A549 (cell line): Measurements from ENCODE around the gene ZNF264. TPM values are rescaled to one million over a fixed set of nuclear protein-coding genes. Genes with fewer than 3 reads are reported as not detected.
A peak's percentile ranks its signal among the peaks of the same experiment; 100 is the strongest.

Experiments
- ATAC-seq, 2 experiments: fragments of 200-7000 bp in 1 of 2; fragments of >200 bp in 1 of 2; cut with Nextera tagmentation in 1 of 2; cut with Tn5 transposase in 1 of 2; 3 replicates each; pipeline versions ENCODE4 v1.8.0 to v1.9.1; 2018 to 2020; ENCODE audit warnings: mild to moderate bottlenecking in 1 of 2, moderate library complexity in 1 of 2
- CTCF ChIA-PET: fragments of 300-600 bp; sonication (Branson Sonifier 250); formaldehyde crosslinking; extraction: SDS; loops from one replicate; lab custom pipeline; 2021; ENCODE audit warnings: antibody characterized with exemption, inconsistent platforms; lab: Yijun Ruan, JAX
- POLR2A ChIA-PET: fragments of 350-600 bp; formaldehyde crosslinking; extraction: SDS; loops from one replicate; lab custom pipeline; 2021; ENCODE audit warnings: antibody characterized with exemption, inconsistent platforms; lab: Yijun Ruan, JAX
- DNase-seq, 2 experiments: peaks; one replicate each; pipeline versions ENCODE4 v3.0.0 to v3.0.0-alpha.2; 2011 to 2016; ENCODE audit warnings: low read depth in 1 of 2, low spot score in 1 of 2
- FAIRE-seq: peaks from 2 replicates; lab custom pipeline; 2011; peaks lifted over from hg19 to GRCh38; lab: Jason Lieb, UNC
- H3K27ac ChIP-seq, 2 experiments: fragments of >200 bp; sonication (Bioruptor Twin); formaldehyde crosslinking; 3 replicates each; pipeline ENCODE4 v1.5.1; 2016 to 2017
- H3K4me1 ChIP-seq: fragments of >200 bp; sonication (Bioruptor Twin); formaldehyde crosslinking; 3 replicates; pipeline ENCODE4 v1.6.1; 2016
- H3K4me2 ChIP-seq: fragments of >200 bp; sonication (Bioruptor Twin); formaldehyde crosslinking; 3 replicates; pipeline ENCODE4 v1.6.1; 2016
- H3K4me3 ChIP-seq: fragments of >200 bp; sonication (Bioruptor Twin); formaldehyde crosslinking; 3 replicates; pipeline ENCODE4 v1.5.1; 2016
- H3K9me3 ChIP-seq: fragments of >200 bp; sonication (Bioruptor Twin); formaldehyde crosslinking; 3 replicates; pipeline ENCODE4 v1.6.1; 2016
- BCL3 ChIP-seq: fragments of >200 bp; sonication (Bioruptor Twin); formaldehyde crosslinking; IDR thresholded peaks from 3 replicates; pipeline ENCODE4 v1.6.1; 2016
- CBX8 ChIP-seq: fragments of 200-600 bp; sonication (generic); IDR thresholded peaks from 2 replicates; pipeline ENCODE4 v1.6.1; 2016
- E2F6 ChIP-seq: IDR thresholded peaks from 2 replicates; pipeline ENCODE4 v1.6.1; 2012; ENCODE audit warnings: low read depth, borderline replicate concordance
- EHF ChIP-seq: fragments of 250-450 bp; sonication (Bioruptor Pico); IDR thresholded peaks from 2 replicates; pipeline ENCODE4 v1.5.0; 2020; ENCODE audit warnings: mild to moderate bottlenecking
- GATA3 ChIP-seq: IDR thresholded peaks from 2 replicates; pipeline ENCODE4 v1.6.1; 2012; ENCODE audit warnings: borderline replicate concordance
- HMGXB4 ChIP-seq: fragments of 250-450 bp; sonication (Bioruptor Pico); IDR thresholded peaks from 2 replicates; pipeline ENCODE4 v1.5.0; 2021; ENCODE audit warnings: mild to moderate bottlenecking, moderate library complexity, borderline replicate concordance
- JUN ChIP-seq, 2 experiments: fragments of >200 bp; sonication (Bioruptor Twin); formaldehyde crosslinking; IDR thresholded peaks; 2 replicates in 1 of 2; 3 replicates in 1 of 2; pipeline ENCODE4 v1.6.1; 2016 to 2017
- MAX ChIP-seq: IDR thresholded peaks from 2 replicates; pipeline ENCODE4 v1.6.1; 2012
- REST ChIP-seq: fragments of 200-600 bp; sonication (generic); IDR thresholded peaks from 2 replicates; pipeline ENCODE4 v1.6.1; 2016; ENCODE audit warnings: antibody characterized with exemption, mild to moderate bottlenecking, moderate library complexity
- TFCP2L1 ChIP-seq: fragments of 250-450 bp; sonication (Bioruptor Pico); IDR thresholded peaks from 2 replicates; pipeline ENCODE4 v1.5.0; 2021; ENCODE audit warnings: mild to moderate bottlenecking
- TP53 ChIP-seq: fragments of 250-450 bp; sonication (Bioruptor Pico); IDR thresholded peaks from 2 replicates; pipeline ENCODE4 v1.5.0; 2021; ENCODE audit warnings: mild to moderate bottlenecking, moderate library complexity
- WGBS: methylation state at CpG from one replicate; pipeline ENCODE4 v1.1.6; 2017; ENCODE audit errors: missing lambda C conversion rate; 5-methylcytosine and 5-hydroxymethylcytosine counted together
- polyA minus RNA-seq: library from RNA; depleted of rRNA, polyadenylated mRNA; stranded (reverse); fragments of >200 nt; gene quantifications from 2 replicates; pipeline ENCODE4 v1.2.3, GENCODE V29; 2011; rRNA and poly(A)+ RNA removed
- polyA plus RNA-seq, 4 experiments: library from polyadenylated mRNA; depleted of rRNA in 3 of 4; stranded (reverse); fragments of >200 nt; fragmentation: RNase III in 1 of 4; extraction: RNeasy Plus Mini Kit Qiagen cat#74134 plus additional on column Dnase treatment in 1 of 4; gene quantifications; 2 replicates in 3 of 4; 3 replicates in 1 of 4; pipeline ENCODE4 v1.2.3, GENCODE V29; 2011 to 2017

Gene ZNF264
- polyA plus RNA-seq (2011; rRNA removed): 9.1 and 10.0 TPM in 2 replicates
- polyA plus RNA-seq (2012; cell fraction: cytosol; rRNA removed): 7.8 and 8.1 TPM in 2 replicates
- polyA plus RNA-seq (2012; cell fraction: nucleus; rRNA removed): 9.8 and 9.9 TPM in 2 replicates
- 3.4 to 3.9 TPM (median 3.6 TPM) in 3 replicates for polyA plus RNA-seq (2017; fragmentation: RNase III; extraction: RNeasy Plus Mini Kit Qiagen cat#74134 plus additional on column Dnase treatment)
- polyA minus RNA-seq: 49.4 and 49.8 TPM in 2 replicates

- no peak for FAIRE-seq
Measured at GRCh38 chr19:57191141-57192076, at the start of gene ZNF264. TSS of gene ZNF264 (plus strand) at chr19:57191500. CDS start at chr19:57191914, 414 bp downstream.

More at GRCh38 chr19:57191141-57192076, at the start of gene ZNF264:
- CTCF ChIA-PET: interaction anchor here (0.6 to 1.6 kb wide), 4 partner anchors 11 to 780 kb away, joined by 3 to 4 read pairs (median 4); no protein-coding TSS in a partner anchor
- Histone ChIP-seq H3K4me3 (peak within 1 kb of the TSS; percentile 83), H3K4me2 (peak within 1 kb of the TSS; percentile 74), H3K27ac (peak within 1 kb of the TSS; percentile 77 to 90), H3K4me1 (no peaks in the 10 kb centered on the region), H3K9me3 (peaks cover 70% of the 10 kb centered on the region)
- peak; percentile 74; the same call in 1 of the 2 replicates for TF ChIP-seq HMGXB4
- TF ChIP-seq GATA3: peak; percentile 38; the same call in 1 of the 2 replicates
- no peak for TF ChIP-seq CBX8
- 0 out of 2 replicates have a peak, but pooled peaks have one; percentile 22 for TF ChIP-seq TFCP2L1 (CRISPR knock-in tag)
- TF ChIP-seq EHF (CRISPR knock-in tag): peak; percentile 25; the same call in 1 of the 2 replicates
- no peak for TF ChIP-seq TP53 (CRISPR knock-in tag)
- peak; percentile 88 for TF ChIP-seq MAX
- TF ChIP-seq JUN (IDR thresholded peaks at IDR 0.05): peak; percentile 49 to 63; a peak in 2 of 5 replicates
- TF ChIP-seq BCL3: 0 out of 3 replicates have a peak, but pooled peaks have one; percentile 49
- TF ChIP-seq E2F6: peak; percentile 70; the same call in 1 of the 2 replicates
- TF ChIP-seq REST: no peak
- POLR2A ChIA-PET: interaction anchor here (0.8 to 1.7 kb wide), 2 partner anchors 15 to 49 kb away, joined by 3 to 7 read pairs; partner anchors contain the start of gene ZNF805
- ATAC-seq (peak; percentile 99), DNase-seq (peak; percentile 77 to 91)
- 6% methylated on average over 50 of the region's 81 CpGs for WGBS
